HG03354 (cell line): Measurements from ENCODE around the gene C2CD3.
"Not testable (repeated sequence)": the region's sequence is repeated elsewhere in the genome, so short reads cannot be mapped to it uniquely, and the experiment has no call there.

Source experiments
- ATAC-seq: cut with Tn5 transposase; IDR thresholded peaks from one replicate; pipeline ENCODE4 v1.9.1; 2021; ENCODE audit warnings: mild to moderate bottlenecking; ENCODE audit not compliant: unreplicated experiment, poor library complexity, severe bottlenecking

C2CD3 gene

GRCh38 chr11:74081428-74081827 lies 89.4 kb downstream of the C2CD3 start:
- no peak for ATAC-seq

GRCh38 chr11:74077193-74077592 lies 93.6 kb downstream of the C2CD3 start:
- no peak for ATAC-seq

GRCh38 chr11:74072721-74073120 lies 98.1 kb downstream of the C2CD3 start:
- ATAC-seq: no peak

GRCh38 chr11:74072286-74072685 lies 98.5 kb downstream of the C2CD3 start:
- ATAC-seq: no peak

GRCh38 chr11:74070723-74071492 lies 99.9 kb downstream of the C2CD3 start:
- ATAC-seq: no peak

GRCh38 chr11:74069146-74070046 lies 101.4 kb downstream of the C2CD3 start:
- no peak for ATAC-seq

- ATAC-seq: not testable (repeated sequence)
Observed at GRCh38 chr11:74066663-74067062, 104.1 kb downstream of the C2CD3 start.

GRCh38 chr11:74065534-74065933 lies 105.3 kb downstream of the C2CD3 start:
- ATAC-seq: not testable (repeated sequence)

- ATAC-seq: not testable (repeated sequence)
Observed at GRCh38 chr11:74063628-74064027, 107.2 kb downstream of the C2CD3 start.

GRCh38 chr11:74061599-74061998 lies 109.2 kb downstream of the C2CD3 start:
- ATAC-seq: not testable (repeated sequence)

GRCh38 chr11:74057249-74058151 lies 113.3 kb downstream of the C2CD3 start:
- no peak for ATAC-seq

- ATAC-seq: no peak
Observed at GRCh38 chr11:74055938-74056337, 114.9 kb downstream of the C2CD3 start.

- no peak for ATAC-seq
Observed at GRCh38 chr11:74050465-74050864, 120.3 kb downstream of the C2CD3 start.

- ATAC-seq: no peak
Observed at GRCh38 chr11:74048993-74049392, 121.8 kb downstream of the C2CD3 start.

GRCh38 chr11:74044538-74044937 lies 126.3 kb downstream of the C2CD3 start:
- no peak for ATAC-seq

- no peak for ATAC-seq
Observed at GRCh38 chr11:74043450-74043849, 127.4 kb downstream of the C2CD3 start.

- no peak for ATAC-seq
Observed at GRCh38 chr11:74037309-74037708, 133.5 kb downstream of the C2CD3 start.

GRCh38 chr11:74035264-74035663 lies 135.5 kb downstream of the C2CD3 start:
- ATAC-seq: no peak

- no peak for ATAC-seq
Observed at GRCh38 chr11:74033046-74033445, 137.8 kb downstream of the C2CD3 start.
